Activated CD8-positive, alpha-beta memory T cell treated with anti-CD3 and anti-CD28 coated beads, Interleukin-2, amount 50 U/mL, for 1 hour (primary cell): ENCODE measurements around the gene UCHL5.
"Not testable (repeated sequence)": the region's sequence is repeated elsewhere in the genome, so short reads cannot be mapped to it uniquely, and the experiment has no call there.

ENCODE experiments used
- DNase-seq: peaks from one replicate; pipeline ENCODE4 v3.0.0-alpha.2; 2020; ENCODE audit errors: extremely low read depth

The UCHL5 gene

DNA sequence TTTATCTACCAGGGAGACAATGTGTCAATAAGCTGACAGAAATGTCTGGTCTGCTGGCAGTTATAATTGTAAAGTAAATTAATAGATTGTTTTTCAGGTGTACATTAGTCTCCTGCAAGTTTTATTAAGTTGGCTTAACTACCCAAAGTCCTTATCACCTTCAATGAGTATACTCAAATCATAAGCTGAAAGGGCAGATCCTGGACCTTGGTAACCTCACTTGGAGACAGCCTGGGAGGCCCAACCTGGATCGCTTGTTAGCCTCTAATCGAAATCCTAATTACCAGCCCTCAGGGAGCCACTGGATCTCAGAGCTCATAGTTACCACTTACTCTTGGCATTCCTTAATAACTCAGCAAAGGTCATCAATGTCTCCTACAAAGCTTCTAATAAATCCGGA, 49.7 kb downstream of the UCHL5 start:
- no peak for DNase-seq

DNA sequence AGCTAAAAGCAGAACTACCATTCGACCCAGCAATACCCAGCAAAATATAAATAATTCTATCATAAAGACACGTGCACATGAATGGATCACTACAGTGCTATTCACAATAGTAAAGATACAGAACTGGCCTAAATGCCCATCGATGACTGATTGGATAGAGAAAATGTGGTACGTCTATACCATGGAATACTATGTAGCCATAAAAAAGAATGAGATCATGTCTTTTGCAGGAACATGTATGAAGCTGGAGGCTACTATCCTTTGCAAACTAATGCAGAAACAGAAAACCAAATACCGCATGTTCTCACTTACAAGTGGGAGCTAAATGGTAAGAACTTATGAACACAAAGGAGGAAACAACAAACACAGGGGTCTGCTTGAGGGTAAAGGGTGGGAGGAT, 53.4 kb downstream of the UCHL5 start:
- no peak for DNase-seq

DNA sequence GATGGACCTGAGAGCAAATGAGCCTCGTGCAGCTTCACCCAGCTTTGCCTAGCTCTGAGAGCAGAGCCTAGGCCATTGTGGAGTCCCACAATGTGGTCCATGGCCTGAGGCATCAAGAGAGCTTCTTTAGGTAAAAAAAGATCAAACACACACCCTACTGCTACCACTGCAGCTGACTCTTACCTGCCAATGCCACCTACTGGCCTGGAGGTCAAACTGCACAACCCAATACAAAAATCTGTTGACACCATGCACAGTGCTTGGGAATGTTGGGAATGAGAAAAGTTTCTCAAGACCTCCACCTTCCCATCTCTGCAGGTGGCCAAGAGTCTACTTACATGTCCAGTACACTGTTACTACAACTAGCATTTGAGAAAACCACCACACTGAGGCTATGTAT, 60.6 kb downstream of the UCHL5 start:
- no peak for DNase-seq

DNA sequence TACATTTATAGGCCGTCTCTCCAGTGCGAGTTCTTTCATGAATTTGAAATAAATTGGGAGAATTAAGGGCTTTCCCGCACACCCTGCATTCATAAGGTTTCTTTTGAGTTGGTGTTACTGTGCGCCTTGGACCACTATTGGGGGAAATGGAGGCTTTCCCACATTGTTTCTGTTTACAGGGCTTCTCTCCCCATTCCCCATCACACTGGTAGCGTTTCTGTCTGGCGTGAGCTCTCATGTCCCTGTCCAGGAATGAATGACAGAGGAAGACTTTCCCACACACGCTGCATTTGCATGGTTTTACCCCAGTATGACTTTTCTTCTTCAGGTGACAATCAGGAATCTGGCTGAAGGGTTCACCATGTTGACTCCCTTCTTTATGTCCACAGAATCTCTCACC, 65.0 kb downstream of the UCHL5 start:
- no peak for DNase-seq

DNA sequence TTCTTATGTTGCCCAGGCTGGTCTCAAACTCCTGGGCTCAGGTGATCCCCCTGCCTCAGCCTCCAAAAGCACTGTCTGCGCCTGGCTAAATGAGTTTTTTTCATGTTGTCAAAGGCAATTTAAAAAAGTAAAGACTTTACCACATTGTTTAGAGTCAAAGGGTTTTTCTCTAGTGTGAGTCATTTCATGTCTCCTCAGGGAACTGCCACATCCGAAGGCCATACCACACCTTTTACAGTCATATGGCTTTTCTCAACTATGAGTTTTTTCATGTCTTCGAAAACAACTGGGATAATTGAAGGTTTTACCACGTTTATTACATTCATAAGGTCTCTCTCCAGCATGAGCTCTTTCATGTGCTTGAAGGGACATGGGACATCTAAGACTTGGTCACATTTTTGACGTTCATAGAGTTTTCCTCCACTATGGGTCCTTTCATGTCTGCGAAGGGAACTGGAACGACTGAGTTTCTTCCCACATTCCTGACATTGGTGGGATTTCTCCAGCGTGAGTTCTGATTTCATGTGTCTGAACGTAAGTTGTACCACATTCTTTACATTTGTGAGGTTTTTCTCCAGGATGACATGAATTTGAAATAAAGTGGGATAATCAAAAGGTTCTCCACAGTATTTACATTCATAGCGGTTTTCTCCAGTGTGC, 65.6 kb downstream of the UCHL5 start:
- DNase-seq, result no peak

DNA sequence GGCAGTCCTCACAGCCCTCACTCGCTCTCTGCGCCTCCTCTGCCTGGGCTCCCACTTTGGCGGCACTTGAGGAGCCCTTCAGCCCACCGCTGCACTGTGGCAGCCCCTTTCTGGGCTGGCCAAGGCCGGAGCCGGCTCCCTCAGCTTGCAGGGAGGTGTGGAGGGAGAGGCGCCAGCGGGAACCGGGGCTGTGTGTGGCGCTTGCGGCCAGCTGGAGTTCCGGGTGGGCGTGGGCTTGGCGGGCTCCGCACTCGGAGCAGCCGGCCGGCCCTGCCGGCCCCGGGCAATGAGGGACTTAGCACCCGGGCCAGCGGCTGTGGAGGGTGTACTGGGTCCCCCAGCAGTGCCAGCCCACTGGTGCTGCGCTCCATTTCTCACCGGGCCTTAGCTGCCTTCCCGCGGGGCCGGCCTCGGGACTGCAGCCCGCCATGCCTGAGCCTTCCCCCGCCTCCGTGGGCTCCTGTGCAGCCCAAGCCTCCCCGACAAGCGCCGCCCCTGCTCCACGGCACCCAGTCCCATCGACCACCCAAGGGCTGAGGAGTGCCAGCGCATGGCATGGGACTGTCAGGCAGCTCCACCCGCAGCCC, 72.3 kb downstream of the UCHL5 start:
- DNase-seq, result not testable (repeated sequence)

DNA sequence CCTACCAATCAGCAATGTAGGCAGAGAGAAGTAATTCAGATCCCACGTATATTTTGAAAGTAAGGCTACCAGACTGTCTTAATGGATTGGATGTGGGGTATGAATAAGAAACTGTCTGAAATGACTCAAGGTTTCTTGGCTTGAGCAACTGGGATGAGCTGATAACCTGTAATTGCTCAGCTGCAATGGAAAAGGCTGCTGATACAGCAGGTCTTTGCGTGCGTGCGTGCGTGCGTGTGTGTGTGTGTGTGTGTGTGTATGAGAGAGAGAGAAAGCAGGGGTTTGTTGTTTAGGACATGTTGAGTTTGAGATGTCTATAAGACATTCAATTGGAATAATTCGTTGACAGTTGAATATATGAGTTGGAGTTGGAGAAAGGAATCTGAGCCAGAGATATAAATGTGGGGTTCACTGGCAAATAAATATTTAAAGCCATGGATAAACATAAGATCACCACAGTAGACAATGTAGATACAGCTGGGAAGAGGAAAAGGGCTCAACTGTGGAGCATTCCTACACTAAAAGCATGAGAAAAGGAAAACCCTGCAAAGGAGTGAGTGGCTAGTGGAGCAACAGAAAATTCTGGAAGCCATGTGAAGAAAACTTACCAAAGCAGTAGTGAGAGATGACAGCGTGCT, 72.9 kb downstream of the UCHL5 start:
- DNase-seq, result no peak

DNA sequence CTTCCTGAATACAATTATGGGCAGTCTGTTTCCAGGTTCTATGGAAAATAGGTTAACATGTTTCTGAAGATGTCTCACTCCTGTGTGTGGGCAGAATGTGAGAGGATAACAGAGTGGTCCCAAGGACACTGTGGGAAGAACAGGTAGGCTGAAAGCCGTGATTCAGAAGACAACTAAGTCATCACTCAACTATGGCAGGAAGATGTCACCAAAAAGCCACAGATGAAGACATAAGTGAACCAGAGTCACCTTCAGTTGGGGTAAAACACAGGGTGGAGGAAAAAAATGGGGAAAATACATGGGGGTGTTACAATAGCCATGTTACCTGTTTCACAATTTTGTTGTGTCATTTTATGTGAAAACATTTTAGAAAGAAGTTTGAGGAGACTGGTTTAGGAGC, 75.1 kb downstream of the UCHL5 start:
- DNase-seq, result no peak

DNA sequence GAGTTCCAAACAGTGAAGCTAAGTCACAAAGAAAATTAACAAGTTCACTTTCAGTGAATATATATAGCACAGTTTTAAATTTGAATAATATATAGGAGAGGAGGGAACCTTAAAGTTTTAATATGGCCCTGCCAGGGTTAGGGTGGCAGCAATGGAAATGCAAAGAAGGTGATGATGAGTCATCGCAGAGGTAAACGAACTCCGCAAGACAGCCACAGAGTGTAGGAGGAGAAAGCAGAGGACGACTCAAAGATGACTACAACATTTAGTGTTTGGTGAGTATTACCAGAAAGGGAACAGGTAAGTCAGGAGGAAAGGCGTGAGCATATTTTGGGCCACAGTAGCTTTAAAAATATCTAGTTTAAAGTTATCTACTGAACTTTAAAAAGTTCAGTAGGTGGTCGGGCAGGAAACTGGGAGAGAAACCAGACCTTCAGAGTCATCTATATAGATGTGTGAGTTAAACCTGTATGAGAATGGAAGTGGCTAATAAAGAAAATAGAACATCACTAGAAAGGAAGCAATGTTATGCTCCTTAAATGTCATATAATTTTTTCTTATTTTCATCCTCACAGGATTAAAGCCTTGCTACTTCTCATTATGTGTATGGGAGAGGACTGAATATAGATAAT, 75.7 kb downstream of the UCHL5 start:
- DNase-seq, result no peak

DNA sequence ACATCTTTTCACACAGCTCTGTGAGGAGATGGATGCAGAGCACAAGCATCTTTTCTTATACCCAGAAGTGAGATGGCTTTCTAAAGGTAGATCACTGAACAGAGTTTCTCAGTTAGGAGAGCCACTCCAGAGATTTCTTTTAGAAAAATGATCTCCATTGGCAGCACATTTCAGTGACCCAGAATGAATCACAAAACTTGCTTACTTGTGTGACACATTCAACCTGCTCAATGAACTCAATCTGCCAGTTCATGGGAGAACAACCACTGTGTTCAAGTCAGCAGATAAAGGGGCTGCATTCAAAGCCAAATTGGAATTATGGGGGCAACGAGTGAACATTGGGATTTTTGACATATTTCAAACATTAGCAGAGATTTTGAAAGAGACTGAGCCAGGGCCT, 78.3 kb downstream of the UCHL5 start:
- DNase-seq, result no peak

DNA sequence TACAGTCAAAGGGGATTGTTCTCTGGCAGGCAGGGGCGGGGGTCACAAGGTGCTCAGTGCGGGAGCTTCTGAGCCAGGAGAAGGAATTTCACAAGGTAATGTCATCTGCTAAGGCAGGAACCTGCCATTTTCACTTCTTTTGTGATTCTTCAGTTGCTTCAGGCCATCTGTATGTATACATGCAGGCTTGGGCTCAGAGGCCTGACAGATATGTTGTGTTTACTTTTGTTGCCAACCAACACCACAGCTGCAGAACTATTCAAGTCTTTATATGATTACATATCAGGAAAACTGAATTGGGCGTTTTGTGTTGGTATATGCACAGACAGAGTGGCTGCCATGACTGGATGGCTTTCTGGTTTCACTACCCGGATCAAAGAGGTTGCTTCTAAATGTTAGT, 78.8 kb downstream of the UCHL5 start:
- not testable (repeated sequence) for DNase-seq

DNA sequence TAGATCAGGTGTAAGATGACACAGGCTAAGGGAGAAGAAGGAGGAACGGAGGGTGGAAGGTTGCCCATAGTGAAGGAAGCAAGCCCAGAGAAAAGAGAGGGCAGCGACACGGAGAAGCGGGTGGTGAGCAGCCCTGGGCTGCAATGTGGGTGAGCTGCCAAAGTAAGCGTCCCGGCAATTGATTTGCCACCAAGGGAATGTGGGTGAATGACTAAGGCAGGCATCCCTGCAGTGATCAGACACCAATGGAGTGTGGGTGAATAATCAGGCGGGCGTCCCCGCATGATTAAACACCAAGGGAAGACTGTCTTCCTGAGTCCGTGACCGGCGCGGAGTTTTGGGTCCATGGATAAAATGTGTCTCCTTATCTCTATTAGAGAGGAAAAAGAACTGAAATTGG, 79.6 kb downstream of the UCHL5 start:
- DNase-seq, result no peak

DNA sequence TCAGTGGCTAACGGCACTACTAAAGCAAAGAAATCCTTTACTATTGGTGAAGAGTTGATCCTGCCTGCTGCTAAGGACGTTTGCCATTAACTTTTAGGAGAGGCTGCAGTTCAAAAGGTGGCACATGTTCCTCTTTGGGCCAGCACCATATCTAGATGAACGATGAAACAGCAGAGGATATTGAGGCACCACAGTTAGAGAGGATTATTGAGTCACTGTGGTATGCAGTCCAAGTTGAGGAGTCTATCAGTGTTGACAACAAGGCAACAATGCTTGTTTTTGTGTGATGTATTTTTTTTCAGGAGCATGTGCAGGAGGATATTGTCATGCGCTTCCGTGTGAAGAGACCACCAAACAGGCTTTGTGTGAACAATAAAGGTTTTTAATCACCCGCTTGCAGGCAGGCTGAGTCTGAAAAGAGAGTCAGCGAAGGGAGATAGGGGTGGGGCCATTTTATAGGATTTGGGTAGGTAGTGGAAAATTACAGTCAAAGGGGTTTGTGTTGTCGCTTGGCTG, 80.9 kb downstream of the UCHL5 start:
- no peak for DNase-seq

DNA sequence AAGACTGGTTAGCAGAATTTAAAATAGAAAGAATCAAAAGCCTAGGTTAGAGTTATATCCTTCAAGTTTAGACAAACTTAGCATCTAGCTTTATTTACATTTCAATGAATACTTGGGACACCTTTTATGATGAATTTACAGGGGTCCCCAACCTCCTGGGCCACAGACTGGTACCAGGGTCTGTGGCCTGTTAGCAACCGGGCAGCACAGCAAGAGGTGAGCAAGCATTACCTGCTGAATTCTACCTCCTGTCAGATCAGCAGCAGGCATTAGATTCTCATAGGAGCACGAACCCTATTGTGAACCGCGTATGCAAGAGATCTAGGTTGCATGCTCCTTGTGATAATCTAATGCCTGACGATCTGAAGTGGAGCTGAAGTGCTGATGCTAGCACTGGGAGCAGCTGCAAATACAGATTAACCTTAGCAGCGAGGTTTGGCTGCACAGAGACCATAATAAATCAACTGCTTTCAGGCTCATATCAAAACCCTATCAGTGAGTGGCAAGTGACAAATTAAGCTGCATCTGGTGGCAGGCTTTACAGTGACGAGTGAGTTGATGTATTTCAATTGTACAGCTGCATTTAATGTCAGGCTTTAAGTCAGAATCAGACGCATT, 82.0 kb downstream of the UCHL5 start:
- DNase-seq, result no peak

DNA sequence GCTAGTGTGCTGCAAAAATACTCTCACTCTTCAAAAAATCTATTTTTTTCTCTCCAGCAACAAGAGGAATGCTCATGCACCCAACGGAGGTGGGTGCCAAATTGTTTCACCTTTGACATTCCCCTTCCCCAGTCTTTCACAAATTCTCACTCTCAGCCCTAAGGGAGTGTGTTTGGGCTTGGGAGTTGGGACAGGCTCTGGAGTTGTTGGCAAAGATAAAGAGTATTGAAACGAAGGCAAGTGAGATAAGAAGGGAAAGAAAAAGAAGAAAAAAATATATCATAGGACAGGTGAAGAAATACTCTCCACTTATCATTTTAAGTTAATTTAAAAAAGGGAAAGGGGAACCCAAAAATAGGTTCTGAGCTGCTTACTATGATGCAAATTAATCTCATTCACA, 82.6 kb downstream of the UCHL5 start:
- DNase-seq, result no peak

DNA sequence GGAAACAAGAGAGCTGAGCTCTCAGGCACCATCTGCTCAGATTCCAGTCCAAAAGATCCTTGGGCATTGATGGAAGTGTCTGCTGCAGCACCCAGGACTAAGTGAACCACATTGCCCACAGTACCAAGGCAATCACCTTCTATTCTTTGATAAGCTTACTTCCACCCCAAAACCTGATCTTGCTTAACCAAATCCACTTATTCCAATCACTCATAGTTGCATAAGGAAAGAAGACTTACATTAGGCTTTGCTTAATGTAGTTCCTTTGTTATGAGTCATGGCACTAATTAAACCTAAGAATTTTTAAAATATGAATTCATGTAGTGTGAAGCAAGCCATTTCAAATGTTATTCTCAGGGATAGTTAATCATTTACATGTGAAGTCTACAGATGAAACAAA, 84.5 kb downstream of the UCHL5 start:
- DNase-seq, result no peak

DNA sequence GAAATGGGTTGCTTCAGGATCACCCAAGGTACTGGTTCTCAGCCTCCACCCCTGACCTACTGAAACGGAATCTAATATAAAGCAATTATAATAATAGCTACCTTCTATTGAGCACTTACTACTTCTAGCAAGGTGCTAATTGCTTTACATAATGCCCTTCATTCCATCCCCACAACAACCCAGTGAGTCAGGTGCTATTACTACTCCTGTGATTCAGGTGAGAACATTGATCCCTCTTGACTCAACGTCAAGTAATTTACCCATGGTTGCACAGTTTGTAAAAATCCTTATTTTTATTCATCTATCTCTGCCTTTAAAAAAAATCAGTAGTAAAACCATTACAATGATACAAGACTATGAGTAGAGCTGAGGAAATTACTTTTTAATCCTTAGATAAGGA, 85.2 kb downstream of the UCHL5 start:
- no peak for DNase-seq

DNA sequence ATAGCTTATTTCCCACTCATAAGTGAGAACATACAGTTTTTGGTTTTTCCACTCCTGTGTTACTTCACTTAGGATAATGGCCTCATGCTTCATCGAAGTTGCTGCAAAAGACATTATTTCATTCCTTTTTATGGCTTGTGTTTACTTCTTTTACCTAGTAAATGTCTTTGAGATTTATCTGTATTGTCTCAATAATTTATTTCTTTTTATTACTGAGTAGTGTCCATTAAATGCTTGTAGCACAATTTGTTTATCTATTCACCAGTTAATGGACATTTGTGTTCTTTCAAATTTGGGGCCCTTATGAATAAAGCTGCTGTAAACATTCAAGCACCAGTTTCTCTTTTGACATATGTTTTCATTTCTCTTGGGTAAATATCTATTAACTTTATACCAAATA, 86.0 kb downstream of the UCHL5 start:
- no peak for DNase-seq

DNA sequence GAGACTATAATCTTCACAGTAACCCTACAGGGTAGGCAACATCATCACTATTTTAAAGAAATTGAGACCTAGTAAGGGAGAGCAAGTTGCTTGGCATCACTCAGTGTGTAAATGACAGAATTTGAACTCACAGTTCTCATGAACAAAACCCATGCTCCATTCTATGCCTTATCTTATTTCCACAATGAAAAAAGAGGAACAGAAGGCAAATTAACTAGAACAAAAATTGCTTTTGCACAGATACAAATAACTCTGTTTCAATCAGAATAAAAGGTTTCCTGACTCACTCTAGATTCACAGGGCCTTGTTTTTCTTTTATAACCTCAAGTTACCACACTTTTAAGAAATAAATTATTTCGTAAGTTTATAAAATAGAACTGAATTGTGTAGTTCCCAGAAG, 90.1 kb downstream of the UCHL5 start:
- no peak for DNase-seq

DNA sequence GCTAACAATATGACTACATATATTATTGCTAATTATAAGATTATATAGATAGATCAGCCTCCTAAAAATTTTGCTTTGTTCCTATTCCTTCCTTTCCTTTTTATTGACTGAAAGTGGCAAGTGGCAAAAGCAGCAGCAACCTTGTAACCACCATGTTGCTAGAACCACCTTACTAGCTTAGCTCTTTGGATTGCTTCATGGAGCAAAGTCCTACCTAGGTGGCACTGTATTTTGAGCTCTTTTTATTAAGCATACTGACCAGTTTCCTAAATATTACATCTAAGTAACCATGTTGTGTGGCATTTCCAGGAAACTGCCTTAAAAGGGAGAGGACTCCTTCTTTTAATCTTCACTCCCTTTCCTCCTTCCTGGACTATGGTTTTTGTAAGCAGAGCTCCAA, 90.8 kb downstream of the UCHL5 start:
- no peak for DNase-seq

DNA sequence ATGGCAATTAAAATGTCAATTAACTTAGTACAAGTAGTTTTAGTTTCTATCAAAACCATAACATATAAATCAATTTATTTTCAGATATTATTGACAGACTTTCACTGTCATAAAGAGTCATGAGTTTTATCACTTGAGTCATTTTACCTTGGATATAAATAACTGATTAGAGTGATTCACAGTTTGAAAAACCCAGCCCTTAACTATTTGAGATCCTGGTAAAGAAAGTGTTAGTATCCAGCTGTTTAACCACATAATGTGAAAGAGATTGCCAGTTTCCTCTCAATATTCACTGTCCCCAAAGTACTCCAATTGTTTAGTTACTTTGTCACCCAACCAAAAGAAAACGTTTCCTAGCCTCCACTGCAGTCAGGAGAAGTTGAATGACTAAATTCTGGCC, 91.3 kb downstream of the UCHL5 start:
- no peak for DNase-seq

DNA sequence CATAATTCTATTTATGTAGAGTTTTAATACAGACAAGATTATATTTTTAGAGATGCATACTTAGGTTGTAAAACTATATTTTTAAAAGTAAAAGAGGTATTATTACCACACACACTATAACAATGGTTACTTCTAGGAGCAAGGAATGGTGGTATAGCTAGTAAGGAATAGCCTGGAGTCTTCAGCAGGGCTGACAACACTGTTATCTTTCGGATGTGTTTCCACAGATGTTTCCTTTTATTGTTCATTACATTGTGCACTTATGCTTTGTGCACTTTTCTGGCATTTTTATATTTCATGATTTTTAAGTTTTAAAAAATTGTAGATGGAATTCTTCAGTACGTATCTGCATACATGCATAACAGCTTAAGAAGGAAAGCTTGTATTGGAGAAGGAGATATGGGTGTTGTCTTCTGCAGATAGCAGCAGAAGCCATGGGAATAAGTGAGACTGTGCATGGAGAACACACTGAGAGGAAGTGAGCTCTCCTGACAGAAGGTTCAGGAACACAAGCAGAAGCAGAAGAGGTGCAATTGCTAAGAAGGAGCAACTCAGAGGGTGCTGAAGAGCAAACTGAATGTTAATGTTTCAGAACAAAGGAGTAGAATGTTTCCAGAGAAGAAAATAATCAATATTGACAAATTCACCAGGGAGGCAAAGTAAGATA, 91.8 kb downstream of the UCHL5 start:
- no peak for DNase-seq
